Measurements from ENCODE around the gene RNASEH2B. TPM values are rescaled to one million over a fixed set of nuclear protein-coding genes. Genes with fewer than 3 reads are reported as not detected.

RNASEH2B gene
- total and polyA plus RNA-seq, 9 of the 15 experiments (the other 6 are each of a cell fraction or from before 2014, with no cell fraction given) = 26.3 to 109 (median 62.5) TPM

- DNase-seq (ENCODE audit: extremely low read depth in 1 of 4, low spot score in 3 of 4) = no peak
- ChIA-PET CTCF (ENCODE audit: low intra/inter-chr PET ratio) (no interaction called here), POLR2A (interaction anchor here (0.6 to 0.7 kb wide), 2 partner anchors 9 to 937 kb away, joined by 3 to 4 read pairs; no protein-coding TSS in a partner anchor)
- intact Hi-C loops (cut with micrococcal nuclease) (loop anchor here (10.0 kb wide), 5 partner anchors 147 to 713 kb away; no protein-coding TSS in a partner anchor), in situ Hi-C loops (cut with MboI) (no loop called here)
- TF ChIP-seq ZFP30 (CRISPR knock-in tag; IDR thresholded peaks at IDR 0.05; ENCODE audit: borderline replicate concordance) (no peak), FUS (optimal IDR thresholded peaks at IDR 0.05; ENCODE audit: low read depth, low read length) (no peak), PREB (CRISPR knock-in tag; IDR thresholded peaks at IDR 0.05) (no peak), SIX5 (IDR thresholded peaks at IDR 0.05; ENCODE audit: borderline replicate concordance in 1 of 2, insufficient read depth in 1 of 2, low read depth in 1 of 2, low read length in 2 of 2) (no peak)
- H3K9me1 ChIP-seq (ENCODE audit: control insufficient read depth, insufficient read depth, low read length) = no peaks in the 10 kb centered on the region
- H3K27me3 ChIP-seq (ENCODE audit: control insufficient read depth in 2 of 2, insufficient read depth in 2 of 2, low read length in 2 of 2) = no peaks in the 10 kb centered on the region
- FAIRE-seq = no peak
- H3K4me1 ChIP-seq (replicated peaks in 1 of 2; ENCODE audit: control insufficient read depth in 2 of 2, insufficient read depth in 2 of 2, low read length in 2 of 2) = peaks cover 11 to 33% of the 10 kb centered on the region in 2 experiments; a peak in 4 of 5 replicates
- H4K20me1 ChIP-seq (replicated peaks; ENCODE audit: control insufficient read depth, insufficient read depth, low read length) = no peaks in the 10 kb centered on the region; the same call in 1 of the 2 replicates
- no peak overlapping the region for H3K4me3 ChIP-seq
- no peak for ATAC-seq
- H3K27ac ChIP-seq (ENCODE audit: extremely low read depth, low read depth, low read length) = peak overlapping the region; percentile 14; the same call in 1 of the 3 replicates
- H3K9ac ChIP-seq (ENCODE audit: insufficient read depth in 1 of 2, low read depth in 2 of 2, low read length in 2 of 2) = no peak overlapping the region
- H3K9me3 ChIP-seq (replicated peaks; ENCODE audit: control insufficient read depth, insufficient read depth, low read depth, low read length) = peaks cover 8% of the 10 kb centered on the region; the same call in 1 of the 2 replicates
- H2AFZ ChIP-seq (ENCODE audit: low read depth, low read length) = no peak overlapping the region
- BruUV-seq (replicated peaks) = no TSS peak
- H3K4me2 ChIP-seq (ENCODE audit: insufficient read depth, low read length) = no peak overlapping the region
- no peaks in the 10 kb centered on the region for H3K36me3 ChIP-seq (ENCODE audit: control insufficient read depth, insufficient read depth, low read length)
- peaks cover 92% of the 10 kb centered on the region for H3K79me2 ChIP-seq (ENCODE audit: control insufficient read depth, insufficient read depth, low read length)
Observed at GRCh38 chr13:50917572-50917971, 8.0 kb downstream of the RNASEH2B start.

All from K562 (cell line).